Stimulated activated CD8-positive, alpha-beta memory T cell treated with anti-CD3 and anti-CD28 coated beads, Interleukin-4, amount 100 ng/mL, for 24 hours (primary cell): ENCODE measurements around the gene C20orf141.
"Not testable (repeated sequence)": the region's sequence is repeated elsewhere in the genome, so short reads cannot be mapped to it uniquely, and the experiment has no call there.

Experiments used
- DNase-seq: peaks from one replicate; pipeline ENCODE4 v3.0.0-alpha.2; 2020; ENCODE audit warnings: low read depth

C20orf141 gene

DNA sequence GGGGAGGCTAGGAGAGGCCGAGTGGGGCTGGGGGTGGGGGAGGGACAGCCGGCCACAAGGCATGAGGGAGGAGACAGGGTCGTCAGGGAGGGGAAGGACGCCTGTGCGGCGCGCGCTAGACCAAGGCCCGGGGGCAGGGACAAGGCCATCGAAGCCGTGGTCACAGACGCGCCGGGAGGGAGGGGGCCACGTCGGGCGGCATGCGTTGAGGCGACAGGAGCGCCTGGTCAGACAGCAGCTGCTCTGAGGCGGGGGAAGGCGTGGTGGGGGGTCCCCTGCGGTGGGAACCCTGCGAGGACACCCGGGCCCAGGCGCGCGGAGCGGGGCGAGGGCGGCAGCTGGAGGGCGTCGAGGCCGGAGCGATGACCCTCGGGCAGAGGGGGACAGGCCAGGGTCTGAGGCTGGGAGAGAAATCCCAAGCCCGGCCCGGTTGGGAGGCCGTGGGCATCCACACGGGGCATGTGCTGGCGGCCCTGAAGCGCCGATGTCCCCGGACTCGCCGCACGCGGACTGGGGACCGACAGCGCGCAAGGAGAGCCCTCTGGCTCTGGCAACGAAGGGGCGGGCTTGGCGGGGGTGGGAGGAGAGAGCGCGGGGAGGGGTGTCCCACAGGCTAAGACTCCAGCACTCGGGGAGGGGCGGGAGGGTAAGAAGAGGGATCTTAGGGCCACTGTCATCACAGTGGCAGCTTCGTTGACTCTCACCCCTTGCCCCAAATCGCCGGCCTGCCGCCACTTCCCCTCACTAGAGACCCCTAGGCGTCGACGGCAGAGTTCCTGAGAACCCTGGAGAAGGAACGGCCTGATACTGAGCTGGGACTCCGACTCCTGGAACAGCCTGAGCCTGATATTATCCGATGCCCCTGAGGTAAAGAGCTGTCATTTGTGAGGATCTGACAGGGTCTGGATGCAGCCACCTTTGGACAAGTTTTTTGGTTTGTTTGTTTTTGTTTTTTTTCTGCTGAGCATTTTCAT, 6.4 kb downstream of the C20orf141 start:
- no peak for DNase-seq

DNA sequence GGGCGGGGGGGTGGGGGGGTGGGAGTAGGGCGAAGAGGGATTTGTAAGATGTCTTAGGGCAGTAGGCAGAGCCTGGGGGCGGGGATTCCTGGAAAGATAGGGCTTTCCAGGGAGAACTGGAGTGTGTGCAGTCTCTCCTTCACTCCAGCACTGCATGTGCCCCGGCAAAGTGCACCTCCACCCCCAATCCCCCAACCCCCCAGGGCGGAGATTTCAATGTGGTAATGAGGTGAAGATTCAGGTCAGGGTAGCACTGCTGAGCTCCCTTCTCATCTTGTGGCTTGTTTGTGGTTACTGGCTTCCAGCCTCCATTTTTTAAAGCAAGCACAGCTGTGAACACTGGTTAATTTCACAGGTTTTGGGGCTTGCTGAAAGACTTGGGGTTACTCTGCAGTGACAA, 7.3 kb downstream of the C20orf141 start:
- peak; percentile 23 for DNase-seq

DNA sequence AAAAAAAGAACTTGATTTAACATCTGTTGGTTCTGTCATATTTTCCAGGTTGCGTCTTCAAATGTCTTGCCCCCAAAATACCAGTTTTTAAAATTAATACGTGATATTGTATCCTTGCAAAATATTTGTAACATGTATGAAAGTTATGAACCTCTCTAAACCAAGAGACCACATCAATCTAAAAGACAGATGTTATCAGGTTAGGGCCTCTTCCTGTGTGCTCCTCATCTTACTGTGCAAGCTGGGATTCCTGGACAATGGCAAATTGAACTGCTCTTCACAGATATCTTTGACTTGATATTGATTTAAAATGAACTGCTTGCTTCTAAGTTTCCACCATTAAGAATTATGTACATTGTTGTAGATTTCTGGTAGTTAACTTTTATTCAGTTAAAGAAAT, 11.0 kb downstream of the C20orf141 start:
- DNase-seq, result no peak

DNA sequence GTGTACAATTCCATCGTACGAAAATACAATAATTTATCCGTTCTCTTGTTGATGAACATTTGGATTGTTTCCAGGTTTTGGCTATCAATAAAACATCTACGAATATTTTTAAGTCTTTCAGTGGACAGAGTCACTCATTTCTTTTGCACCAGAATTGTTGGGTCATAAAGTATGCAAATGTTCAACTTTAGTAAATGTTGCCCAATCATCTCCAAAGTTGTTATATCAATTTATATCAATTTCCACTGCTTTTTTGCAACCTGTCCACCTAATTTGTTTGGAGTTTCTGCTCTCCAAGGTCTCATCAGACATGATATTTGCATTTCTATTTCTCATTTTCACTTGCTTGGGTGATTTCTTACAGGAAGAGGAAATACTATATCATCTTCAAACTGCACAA, 11.9 kb downstream of the C20orf141 start:
- no peak for DNase-seq

DNA sequence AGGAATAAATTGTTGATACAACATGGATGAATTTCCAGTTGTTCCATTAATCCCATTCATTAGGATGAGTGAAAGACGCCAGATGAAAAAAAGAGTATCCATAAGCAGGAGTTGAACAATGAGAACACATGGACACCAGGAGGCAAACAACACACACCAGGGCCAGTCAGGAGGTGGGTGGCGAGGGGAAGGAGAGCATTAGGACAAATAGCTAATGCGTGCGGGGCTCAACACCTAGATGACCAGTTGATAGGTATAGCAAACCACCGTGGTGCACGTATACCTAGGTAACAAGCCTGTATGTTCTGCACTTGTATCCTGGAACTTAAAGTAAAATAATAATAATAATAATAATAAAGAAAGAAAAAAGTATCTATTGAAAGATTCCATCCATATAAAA, 14.6 kb downstream of the C20orf141 start:
- no peak for DNase-seq

DNA sequence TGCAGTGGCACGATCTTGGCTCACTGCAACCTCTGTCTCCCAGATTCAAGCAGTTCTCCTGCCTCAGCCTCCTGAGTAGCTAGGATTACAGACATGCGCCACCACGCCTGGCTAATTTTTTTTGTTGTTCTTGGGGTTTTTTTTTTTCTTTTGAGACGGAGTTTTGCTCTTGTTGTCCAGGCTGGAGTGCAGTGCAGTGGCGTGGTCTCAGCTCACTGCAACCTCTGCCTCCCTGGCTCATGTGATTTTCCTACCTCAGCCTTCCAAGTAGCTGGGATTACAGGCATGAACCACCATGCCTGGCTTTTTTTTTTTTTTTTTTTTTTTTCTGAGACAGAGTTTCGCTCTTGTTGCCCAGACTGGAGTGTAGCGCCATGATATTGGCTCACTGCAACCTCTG, 16.4 kb downstream of the C20orf141 start:
- not testable (repeated sequence) for DNase-seq

DNA sequence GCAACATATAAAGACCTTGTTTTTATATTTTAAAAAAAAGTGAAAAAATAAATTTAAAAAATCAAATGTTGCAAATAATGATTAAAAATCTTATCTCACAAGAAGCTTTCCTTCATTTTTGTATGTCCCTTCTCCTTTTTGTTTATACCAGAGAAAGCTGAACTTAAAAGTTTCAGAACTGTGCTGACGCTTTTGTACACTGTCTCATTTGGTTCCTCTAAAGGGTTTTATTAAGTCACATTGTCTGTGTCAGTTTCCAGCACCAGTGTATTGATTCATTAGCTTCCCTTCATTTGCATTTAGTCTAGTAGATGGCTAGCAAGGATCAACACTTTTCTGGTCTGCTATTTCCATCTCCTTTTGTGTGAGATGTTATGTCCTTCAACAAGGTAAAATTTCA, 19.0 kb downstream of the C20orf141 start:
- DNase-seq, result no peak

DNA sequence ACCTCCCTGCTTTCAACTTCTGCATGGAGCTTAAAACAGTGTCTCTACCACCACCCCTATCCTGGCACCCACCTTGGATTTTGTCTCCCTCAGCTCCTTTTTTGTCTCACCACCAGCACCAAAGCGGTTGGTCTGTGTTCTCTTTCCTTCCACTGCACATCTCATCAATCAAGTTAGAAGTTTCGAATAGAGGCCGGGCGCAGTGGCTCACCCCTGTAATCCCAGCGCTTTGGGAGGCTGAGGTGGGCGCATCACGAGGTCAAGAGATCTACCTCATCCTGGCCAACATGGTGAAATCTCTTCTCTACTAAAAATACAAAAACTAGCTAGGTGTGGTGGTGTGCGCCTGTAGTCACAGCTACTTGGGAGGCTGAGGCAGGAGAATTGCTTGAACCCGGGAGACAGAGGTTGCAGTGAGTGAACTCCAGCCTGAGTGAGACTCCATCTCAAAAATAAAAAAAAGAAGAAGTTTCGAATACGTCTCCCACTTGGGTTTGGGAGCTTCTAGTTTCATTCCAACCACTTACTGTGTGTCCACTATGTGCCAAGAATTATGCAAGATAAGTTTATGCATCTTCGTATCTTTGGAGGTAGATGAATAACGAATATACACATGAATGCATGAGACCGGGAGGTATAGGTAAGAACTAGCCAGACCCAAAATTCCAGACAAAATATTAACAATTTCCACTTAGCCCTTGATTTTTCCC, 19.8 kb downstream of the C20orf141 start:
- no peak for DNase-seq

DNA sequence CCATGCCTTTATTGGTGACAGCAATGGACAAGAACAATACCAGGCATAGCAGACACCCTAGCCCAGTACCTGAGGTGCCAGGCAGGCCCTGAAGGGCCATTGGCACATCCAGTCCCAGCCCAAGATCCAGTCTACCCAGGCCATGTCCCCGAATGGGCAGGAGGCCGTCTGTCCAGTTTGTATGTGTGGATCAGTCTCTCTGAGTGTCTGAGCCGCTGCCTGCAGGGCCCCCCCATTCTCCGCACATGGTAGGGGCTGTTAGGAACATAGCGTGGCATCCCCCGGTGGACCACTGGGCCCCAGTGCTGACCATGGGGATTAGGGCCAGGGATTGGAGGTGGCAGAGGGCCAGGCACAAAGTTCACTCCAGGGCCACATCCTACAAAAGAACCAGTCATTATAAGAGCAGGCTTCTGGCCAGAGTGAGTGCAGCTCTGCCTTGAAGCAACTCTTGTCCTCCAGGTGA, 20.6 kb downstream of the C20orf141 start:
- no peak for DNase-seq

DNA sequence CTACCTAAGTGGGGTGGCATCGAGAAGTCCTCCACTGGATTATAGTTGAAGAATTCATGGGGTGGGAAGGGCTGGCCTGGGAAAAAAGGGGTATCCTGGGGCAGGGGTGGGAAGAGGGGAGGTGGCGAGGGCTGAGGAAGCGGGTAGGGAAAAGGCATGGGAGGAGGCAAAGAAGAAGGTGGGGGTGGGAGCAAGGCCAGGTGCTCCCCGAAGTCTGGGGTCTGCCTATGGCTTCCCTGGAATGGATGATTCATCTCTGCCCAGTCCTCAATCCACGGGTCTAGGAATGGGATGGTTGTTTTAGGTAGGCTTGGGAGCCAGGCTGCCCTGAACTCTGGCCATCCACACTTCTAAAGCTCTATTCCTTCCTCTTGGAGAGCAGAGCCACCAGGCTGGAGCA, 21.2 kb downstream of the C20orf141 start:
- no peak for DNase-seq

DNA sequence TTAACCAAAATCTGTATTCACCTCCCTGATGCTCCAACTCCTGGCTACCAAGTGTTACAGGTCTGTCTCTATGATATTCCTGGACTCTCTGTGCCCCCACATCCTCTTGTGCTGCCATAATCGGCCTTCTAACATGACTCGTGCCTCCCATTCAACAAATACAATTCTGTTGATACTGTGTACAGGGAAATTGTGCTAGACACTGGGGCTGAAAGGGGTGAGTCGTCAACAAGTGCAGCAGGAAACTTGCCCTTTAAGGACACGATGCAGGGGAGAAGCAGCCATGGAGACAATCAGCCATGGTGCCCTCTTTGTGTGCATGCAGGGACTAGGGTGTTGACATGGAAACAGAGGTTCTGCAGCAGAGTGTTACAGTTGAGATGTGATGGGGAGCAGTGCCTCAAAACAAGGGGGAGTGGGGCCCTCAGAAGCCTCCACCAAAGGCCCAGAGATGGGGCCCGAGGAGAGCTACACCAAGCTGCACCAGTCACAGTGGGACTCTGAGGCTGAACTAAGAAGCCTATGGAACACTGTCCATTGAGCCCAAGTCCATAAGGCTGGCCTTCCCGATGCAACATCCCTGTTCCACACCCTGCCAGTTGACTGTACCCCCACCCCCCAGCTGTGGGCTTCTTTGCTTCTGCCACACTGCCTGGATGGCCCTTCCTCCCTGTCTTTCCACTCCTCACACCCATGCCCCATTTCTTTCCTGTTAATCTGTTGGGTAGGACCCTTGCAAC, 22.6 kb downstream of the C20orf141 start:
- DNase-seq, result no peak

DNA sequence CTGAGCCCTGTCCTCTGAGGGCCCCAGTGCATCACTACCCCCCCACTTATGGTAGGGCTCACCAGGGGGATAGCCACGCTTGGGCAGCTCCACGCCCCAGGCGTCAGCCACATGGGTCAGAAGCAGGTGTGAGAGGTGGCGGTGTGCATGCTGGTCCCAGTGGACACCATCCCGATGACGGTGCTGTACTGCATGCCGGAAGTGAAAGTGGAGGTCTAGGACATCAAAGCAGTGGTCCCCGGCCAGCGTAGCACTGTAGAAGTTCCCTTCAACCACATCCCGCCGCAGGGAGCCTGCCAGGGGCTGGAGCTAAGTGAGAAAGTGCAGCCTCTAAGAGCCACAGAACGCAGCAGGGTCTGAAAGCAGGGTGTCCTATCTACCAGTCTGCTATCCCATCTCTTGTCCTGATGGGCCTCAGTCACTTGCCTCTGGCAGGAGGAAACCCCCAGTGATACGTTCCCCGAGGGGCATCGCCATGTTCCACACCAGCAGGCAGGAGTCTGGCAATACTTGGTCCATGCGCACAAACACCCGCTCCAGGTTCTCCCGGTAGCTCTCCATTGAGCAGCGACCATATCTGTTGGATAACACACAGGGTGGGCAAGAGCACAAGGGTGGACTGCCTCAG, 23.5 kb downstream of the C20orf141 start:
- no peak for DNase-seq

DNA sequence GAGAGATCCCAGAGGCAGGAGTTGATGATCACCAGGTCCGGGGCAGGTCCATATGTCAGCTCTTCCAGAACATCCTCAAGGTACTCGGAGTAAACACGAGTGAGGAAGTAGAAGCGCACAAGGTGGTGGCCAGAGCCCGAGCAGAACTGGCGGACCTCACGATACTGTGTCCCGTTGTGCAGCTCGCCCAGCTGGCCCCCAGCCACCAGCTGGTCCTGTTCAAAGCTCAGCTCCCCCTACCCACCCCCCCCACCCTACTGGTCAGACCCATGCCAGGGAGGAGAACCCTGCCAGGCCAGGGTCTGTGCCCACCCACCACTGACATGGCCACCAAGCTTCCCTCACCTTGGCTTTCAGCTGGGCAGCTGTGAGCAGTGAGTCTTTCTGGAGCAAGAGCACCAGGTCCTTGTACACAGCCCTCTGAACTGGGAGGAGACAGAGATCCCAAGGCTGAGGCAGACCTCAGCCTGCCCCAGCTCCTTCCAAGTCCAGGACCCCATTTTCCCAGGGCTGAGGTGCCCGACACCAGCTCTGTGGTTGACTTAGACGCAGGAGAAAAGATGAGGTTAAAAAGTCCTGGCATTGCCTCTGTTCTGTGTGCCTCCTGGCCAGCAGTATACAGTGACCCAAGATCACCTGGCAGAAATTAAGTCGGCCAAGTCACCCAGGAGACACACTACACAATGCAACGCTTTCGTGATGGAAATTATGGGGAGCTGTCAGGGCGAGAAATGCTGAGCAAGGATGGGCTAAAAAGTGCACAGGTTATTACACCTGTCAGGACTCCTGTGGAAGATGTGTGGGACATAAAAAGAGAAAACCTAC, 24.3 kb downstream of the C20orf141 start:
- no peak for DNase-seq

DNA sequence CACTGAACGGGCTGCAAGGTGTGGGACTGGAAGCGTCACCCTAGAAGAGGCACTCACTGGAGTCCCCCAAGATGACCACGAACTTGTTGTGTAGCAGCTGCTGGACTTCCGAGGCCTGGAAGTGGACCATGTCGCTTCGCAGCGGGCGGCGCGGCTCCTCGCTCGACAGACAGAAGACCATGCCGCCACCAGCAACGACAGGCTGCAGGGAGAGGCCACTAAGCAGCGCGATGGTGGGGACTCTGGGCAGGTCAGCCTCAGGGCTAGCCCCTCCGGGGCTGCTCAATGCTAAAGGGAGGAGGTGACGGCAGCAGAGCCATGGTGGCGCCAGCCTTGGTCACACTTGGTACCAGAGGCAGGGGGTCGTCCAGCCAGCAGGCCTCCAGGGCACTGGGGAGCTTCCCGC, 24.9 kb downstream of the C20orf141 start:
- no peak for DNase-seq

DNA sequence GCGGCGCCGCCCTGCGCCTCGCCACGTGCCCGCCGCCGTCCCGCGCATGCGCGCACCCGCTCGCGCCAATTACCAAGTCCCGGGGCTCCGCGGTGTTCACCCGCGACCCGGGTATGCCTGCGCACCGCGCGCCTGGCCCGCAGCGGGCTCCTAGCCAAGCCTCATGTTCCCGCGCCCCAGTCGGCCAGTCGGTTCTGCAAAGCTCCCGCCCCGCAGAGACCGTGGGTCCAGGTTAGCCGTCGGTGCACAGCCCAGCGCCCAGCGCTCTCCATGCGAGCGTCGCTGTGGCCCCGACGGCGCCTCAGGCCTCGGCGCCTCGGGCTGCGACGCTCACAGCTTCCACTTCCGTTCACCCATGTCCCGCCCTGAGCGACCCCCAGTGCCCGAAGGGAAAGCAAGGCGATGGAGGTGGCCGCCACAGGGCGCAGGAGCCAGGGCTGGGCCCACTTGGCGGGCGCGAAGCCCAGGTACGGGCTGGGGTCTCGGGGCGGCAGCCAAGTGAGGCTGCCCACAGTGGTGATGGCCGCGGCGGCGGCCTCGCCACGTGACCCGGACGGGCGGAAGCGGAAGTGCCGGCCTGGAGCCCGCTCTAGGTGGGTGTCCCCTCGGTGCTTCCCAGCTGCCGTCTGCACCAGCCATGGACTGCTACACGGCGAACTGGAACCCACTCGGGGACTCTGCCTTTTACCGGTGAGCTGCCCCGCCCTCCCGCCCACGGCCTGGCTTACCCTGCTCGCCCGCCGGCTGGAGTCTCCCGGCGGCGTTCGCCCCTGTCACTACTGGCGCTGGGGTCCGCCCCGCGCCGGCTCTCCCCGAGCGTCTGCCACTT, 25.6 kb downstream of the C20orf141 start, which contains the start of the genes PCED1A and VPS16:
PCED1A (minus strand) TSS at position 518 of the 829 bp plus-strand sequence. CDS start 743 bp downstream, outside the sequence.
VPS16 (plus strand) TSS at position 608 of the 829 bp plus-strand sequence; CDS start at position 638, 30 bp downstream.
- peak; percentile 83 for DNase-seq

DNA sequence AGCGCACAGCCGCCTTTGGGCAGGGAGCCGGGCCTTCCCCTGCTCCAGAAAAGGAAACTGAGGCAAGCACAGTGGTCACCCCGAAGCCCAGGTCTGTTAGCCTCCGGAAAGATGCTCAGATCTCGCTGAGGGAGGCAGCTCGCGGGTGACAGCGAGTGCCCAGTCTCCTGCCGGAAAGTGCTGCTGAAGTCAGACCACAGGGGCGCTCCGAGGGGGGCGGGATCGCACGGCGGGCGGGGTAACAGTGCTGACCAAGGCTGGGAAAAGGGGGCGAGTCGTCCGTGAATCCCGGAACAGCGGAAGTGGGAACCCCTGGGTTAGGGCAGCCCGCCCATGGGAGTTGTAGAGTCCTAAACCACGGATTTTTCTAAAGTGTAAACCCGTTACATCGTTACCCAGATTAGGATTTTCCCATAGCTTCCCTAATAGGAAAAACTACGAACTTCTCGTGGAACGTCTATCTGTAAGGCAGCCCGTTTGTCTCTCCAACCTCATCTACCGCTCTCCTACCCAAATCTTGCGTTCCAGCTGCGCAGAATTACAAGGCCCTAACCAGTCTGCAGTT, 26.3 kb downstream of the C20orf141 start:
- peak; percentile 27 for DNase-seq

DNA sequence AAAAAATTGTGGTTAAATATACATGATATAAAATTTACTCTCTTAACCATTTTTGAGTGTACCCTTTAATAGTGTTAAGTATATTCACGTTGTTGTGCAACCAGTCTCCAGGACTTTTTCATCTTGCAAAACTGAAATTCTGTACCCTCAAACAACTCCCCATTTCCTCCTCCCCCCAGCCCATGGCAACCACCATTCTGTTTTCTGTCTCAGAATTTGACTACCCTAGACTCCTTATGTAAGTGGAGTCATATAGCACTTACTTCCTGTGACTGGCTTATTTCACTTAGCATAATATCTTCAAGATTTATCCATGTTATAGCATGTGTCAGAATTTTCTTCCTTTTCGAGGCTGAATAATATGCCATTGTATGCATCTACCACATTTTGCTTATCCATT, 30.8 kb downstream of the C20orf141 start:
- DNase-seq, result no peak

DNA sequence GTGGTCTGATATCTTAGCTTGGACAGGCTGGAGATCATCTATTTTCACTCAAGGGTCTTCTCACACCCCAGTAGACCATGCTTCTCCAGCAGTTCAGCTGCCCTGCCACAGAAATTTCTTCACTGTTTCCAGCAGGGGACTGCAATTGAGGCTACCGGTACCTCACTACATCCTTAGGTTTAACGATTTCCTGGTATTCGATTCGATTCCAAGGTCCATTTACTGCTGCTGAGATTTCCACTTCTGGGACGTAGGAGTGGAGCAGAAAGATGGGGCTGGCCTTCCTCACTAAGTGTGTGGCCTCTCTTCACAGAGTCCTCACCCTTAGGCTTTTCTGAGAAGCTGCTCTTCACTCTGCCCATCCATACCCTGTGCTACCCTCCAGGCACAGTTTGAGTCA, 31.9 kb downstream of the C20orf141 start:
- DNase-seq, result no peak

DNA sequence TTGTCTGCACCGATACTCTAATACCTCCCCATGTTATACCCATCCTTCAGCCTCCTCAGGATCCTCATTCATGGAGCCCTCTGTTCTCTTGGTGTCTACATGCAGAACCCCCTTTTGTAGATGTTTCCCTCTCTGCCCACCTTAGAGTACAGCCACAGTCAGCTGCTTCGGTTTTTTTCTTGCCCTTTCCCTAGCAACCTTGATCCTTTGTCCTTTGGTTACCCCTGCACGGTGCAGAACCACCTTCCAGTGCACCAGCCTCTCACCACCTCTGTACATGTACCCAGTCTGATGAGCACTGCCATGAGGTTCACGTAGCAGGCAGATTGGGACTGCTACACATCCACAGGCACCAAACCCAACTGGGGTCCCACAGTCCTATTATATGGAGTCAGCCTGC, 33.0 kb downstream of the C20orf141 start:
- DNase-seq, result no peak

DNA sequence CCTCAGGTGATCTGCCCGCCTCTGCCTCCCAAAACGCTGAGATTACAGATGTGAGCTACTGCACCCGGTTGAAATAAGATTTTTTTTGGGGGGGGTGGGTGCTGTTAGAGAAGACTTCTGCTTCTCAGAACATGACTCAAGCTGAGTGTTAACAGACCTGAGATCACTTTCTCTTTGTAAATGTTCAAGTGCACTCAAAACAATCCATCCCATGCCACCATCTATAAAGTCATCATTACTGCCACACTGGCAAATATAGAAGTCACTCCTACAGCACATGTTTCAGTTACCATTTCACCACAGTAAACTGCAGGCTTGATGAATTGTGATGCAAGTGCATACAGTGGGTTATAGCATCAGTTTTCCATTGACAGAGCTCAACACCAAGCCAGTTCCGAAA, 34.7 kb downstream of the C20orf141 start:
- DNase-seq, result no peak
